ENCODE results near the gene SCTR.

Gene SCTR

DNA sequence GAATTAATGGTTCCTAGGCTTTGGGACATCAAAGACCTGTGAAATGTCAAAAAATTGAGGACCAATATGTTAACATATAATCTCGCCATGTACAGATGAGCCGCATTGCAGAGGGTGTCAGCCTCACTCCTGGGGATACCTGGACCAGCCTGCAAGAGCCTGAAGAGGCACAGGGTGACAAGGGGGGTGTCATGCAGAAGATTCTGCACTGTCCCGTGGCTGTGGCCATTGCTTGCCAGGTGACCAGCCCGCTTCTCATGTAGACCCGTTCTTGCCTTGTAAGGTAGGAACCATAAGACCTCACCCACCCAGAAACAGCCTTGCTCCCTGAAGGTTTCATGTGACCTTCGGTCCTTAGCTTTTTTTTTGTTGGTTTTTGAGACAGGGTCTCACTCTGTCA is 55.2 kb downstream of the SCTR start:
- Histone ChIP-seq H3K4me1 (peaks cover 0 to 27% (median 0%) of the 10 kb centered on the region in 4 donors), H3K9me3 (no peaks in the 10 kb centered on the region), H3K36me3 (no peaks in the 10 kb centered on the region), H3K4me3 (no peak overlapping the region), H3K27me3 (no peaks in the 10 kb centered on the region), H3K27ac (peak overlapping the region in 1 of 2 donors; percentile 5)
- intact Hi-C loops (cut with DNase I; ENCODE audit: low total_unique reads) = no loop called here
- DNase-seq = no peak
- TF ChIP-seq, protein P1, sequence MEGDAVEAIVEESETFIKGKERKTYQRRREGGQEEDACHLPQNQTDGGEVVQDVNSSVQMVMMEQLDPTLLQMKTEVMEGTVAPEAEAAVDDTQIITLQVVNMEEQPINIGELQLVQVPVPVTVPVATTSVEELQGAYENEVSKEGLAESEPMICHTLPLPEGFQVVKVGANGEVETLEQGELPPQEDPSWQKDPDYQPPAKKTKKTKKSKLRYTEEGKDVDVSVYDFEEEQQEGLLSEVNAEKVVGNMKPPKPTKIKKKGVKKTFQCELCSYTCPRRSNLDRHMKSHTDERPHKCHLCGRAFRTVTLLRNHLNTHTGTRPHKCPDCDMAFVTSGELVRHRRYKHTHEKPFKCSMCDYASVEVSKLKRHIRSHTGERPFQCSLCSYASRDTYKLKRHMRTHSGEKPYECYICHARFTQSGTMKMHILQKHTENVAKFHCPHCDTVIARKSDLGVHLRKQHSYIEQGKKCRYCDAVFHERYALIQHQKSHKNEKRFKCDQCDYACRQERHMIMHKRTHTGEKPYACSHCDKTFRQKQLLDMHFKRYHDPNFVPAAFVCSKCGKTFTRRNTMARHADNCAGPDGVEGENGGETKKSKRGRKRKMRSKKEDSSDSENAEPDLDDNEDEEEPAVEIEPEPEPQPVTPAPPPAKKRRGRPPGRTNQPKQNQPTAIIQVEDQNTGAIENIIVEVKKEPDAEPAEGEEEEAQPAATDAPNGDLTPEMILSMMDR (IDR thresholded peaks at IDR 0.05) = no peak

DNA sequence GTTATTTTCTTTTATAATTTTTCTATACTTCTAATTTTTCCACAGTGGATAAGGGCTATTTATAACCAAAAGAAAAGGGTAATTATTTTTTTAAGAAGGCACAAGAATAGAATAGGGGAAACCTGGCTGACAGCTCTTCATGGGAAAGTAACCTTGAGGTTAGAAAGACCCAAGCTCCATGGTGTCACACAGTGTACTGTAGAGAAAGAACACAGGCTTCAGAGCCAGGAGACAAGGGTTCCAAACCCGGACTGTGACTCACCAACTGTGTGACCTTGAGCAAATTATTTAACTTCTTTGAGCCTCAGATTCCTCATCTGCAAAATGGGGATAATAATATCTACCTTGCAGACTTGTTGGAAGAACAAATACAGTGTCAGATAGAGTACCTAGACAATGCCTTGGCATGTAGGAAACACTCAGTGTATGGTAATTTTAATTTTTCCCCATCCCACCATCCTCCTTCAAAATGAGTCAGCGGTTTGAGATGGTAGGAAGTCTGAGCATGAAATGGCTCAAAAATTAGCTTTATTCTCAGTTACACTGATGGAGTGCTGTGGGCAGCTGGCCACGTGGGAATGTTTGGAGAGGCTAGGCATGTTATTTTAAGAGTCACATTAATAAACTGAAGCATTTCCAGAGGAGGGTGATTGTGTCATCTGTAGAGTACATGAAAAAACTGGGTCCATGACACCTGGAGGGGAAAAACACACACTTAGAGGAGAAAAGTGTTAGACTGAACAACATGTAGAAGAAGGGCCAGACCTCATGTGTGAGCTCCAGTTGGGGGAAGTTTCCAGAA is 55.9 kb downstream of the SCTR start:
- Histone ChIP-seq H3K36me3 (no peaks in the 10 kb centered on the region), H3K4me1 (peaks cover 0 to 27% (median 0%) of the 10 kb centered on the region in 4 donors), H3K27ac (no peak overlapping the region), H3K9me3 (no peaks in the 10 kb centered on the region), H3K4me3 (no peak overlapping the region), H3K27me3 (no peaks in the 10 kb centered on the region)
- TF ChIP-seq, protein P1 (IDR thresholded peaks at IDR 0.05) = no peak
- no peak for DNase-seq
- intact Hi-C loops (cut with DNase I; ENCODE audit: low total_unique reads) = no loop called here

DNA sequence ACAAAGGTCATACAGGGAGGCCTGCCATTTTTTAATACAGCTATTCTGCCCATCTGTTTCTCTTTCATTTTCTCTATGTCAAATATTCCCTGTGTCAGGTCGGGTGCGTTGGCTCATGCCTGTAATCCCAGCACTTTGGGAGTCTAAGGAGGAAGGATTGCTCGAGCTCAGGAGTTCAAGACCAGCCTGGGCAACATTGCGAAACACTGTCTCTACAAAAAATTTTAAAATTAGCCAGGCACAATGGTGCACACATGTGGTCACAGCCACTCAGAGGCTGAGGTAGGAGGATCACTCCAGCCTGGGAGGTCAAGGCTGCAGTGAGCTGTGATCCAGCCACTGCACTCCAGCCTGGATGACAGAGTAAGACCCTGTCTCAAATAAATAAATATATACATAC is 57.9 kb downstream of the SCTR start:
- TF ChIP-seq, protein P1 (IDR thresholded peaks at IDR 0.05) = no peak
- DNase-seq = no peak
- no peaks in the 10 kb centered on the region for H3K36me3 ChIP-seq
- no peaks in the 10 kb centered on the region for H3K9me3 ChIP-seq
- intact Hi-C loops (cut with DNase I; ENCODE audit: low total_unique reads) = no loop called here
- H3K4me1 ChIP-seq = peaks cover 0 to 27% (median 0%) of the 10 kb centered on the region in 4 donors
- no peak overlapping the region for H3K4me3 ChIP-seq
- H3K27me3 ChIP-seq = no peaks in the 10 kb centered on the region
- H3K27ac ChIP-seq = no peak overlapping the region

DNA sequence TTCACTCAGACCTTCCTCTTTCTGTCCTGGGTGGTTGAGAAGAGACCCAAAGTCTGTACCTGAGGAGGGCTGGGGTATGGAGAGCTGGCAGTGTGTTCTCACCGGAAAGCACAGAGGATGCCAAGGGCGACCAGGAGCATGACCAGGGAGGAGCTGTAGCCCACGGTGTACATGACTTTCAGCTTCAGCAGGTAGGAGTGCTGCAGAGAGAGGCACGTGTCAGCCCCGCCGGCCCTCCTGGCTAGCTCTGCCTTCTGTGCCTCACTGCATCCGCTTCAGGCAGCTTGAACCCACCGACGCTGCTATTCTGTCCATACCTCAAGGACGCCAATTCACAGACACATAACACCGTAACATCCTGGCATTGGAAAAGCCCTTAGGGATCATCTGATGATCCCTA is 58.6 kb downstream of the SCTR start:
- Histone ChIP-seq H3K4me1 (peaks cover 0 to 27% (median 0%) of the 10 kb centered on the region in 4 donors), H3K9me3 (no peaks in the 10 kb centered on the region), H3K27ac (no peak overlapping the region), H3K27me3 (no peaks in the 10 kb centered on the region), H3K36me3 (no peaks in the 10 kb centered on the region), H3K4me3 (no peak overlapping the region)
- TF ChIP-seq, protein P1 (IDR thresholded peaks at IDR 0.05) = no peak
- no peak for DNase-seq
- intact Hi-C loops (cut with DNase I; ENCODE audit: low total_unique reads) = no loop called here

DNA sequence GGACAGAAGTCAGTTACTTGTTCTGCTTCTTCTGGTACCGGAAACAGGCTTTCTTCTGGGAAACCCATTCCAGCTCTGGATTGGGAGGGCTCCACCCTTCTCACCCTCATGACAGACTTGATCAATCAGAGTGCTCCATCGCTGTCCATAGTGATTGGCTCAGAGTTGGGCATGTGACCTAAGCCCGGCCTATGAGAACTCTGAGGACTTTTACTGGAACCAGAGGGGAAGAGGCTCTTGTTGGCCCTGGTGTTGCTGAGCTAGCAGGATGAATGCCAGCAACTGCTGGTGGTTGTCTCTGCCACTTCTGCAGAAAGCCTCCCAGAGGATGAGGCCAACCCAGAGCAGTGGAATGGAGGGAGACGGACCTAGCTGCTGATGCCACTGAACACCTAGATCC is 59.3 kb downstream of the SCTR start:
- Histone ChIP-seq H3K4me1 (peaks cover 0 to 22% (median 0%) of the 10 kb centered on the region in 4 donors), H3K9me3 (no peaks in the 10 kb centered on the region), H3K27me3 (no peaks in the 10 kb centered on the region), H3K36me3 (no peaks in the 10 kb centered on the region), H3K4me3 (no peak overlapping the region), H3K27ac (no peak overlapping the region)
- TF ChIP-seq, protein P1 (IDR thresholded peaks at IDR 0.05) = no peak
- intact Hi-C loops (cut with DNase I; ENCODE audit: low total_unique reads) = no loop called here
- DNase-seq = peak in 1 of 2 donors; percentile 55

Measured in tibial artery (tissue), 4 donors.